HepG2 (cell line): Measurements from ENCODE around the gene C20orf96. TPM values are rescaled to one million over a fixed set of nuclear protein-coding genes. Genes with fewer than 3 reads are reported as not detected.
A peak's percentile ranks its signal among the peaks of the same experiment; 100 is the strongest.

Experiments
- CENPT ChIP-seq: sonication (generic); formaldehyde crosslinking; IDR thresholded peaks from 2 replicates; pipeline ENCODE4 v1.8.0; 2022; ENCODE audit warnings: low read depth, mild to moderate bottlenecking, moderate library complexity, missing genetic modification reagents
- CHD2 ChIP-seq: IDR thresholded peaks from 2 replicates; pipeline ENCODE4 v1.6.1; 2011; ENCODE audit warnings: low read depth, low read length, improper control_type of control experiment
- E2F1 ChIP-seq: sonication (generic); formaldehyde crosslinking; IDR thresholded peaks from 2 replicates; pipeline ENCODE4 v1.5.0; 2020; ENCODE audit warnings: missing genetic modification reagents
- EEA1 ChIP-seq: sonication (generic); formaldehyde crosslinking; IDR thresholded peaks from 2 replicates; pipeline ENCODE4 v1.5.1; 2020; ENCODE audit warnings: mild to moderate bottlenecking, missing genetic modification reagents, borderline replicate concordance
- IRF2 ChIP-seq: IDR thresholded peaks from 2 replicates; pipeline ENCODE4 v1.6.1; 2018; ENCODE audit warnings: missing genetic modification reagents, missing compliant biosample characterization
- JDP2 ChIP-seq: sonication (generic); formaldehyde crosslinking; IDR thresholded peaks from 2 replicates; pipeline ENCODE4 v1.8.1; 2022; ENCODE audit warnings: missing genetic modification reagents, borderline replicate concordance
- NFE2L2 ChIP-seq: fragments of 150-350 bp; IDR thresholded peaks from 2 replicates; pipeline ENCODE4 v1.6.1; 2014; ENCODE audit warnings: low read length
- PCBP1 ChIP-seq: fragments of 200-400 bp; formaldehyde crosslinking; IDR thresholded peaks from 2 replicates; pipeline ENCODE4 v1.6.1; 2017; ENCODE audit warnings: mild to moderate bottlenecking, low read depth, low read length, borderline replicate concordance
- PITX1 ChIP-seq: sonication (generic); formaldehyde crosslinking; IDR thresholded peaks from 2 replicates; pipeline ENCODE4 v1.5.1; 2020; ENCODE audit warnings: mild to moderate bottlenecking, missing genetic modification reagents
- PTBP1 ChIP-seq: fragments of 200-400 bp; formaldehyde crosslinking; IDR thresholded peaks from 2 replicates; pipeline ENCODE4 v1.6.1; 2018; ENCODE audit warnings: low read length, low read depth; ENCODE audit not compliant: poor library complexity, severe bottlenecking
- RBM22 ChIP-seq: fragments of 200-400 bp; formaldehyde crosslinking; optimal IDR thresholded peaks from 2 replicates; pipeline ENCODE3; 2017; ENCODE audit warnings: mild to moderate bottlenecking, low read length, moderate library complexity
- SAP130 ChIP-seq: IDR thresholded peaks from 2 replicates; pipeline ENCODE4 v1.6.1; 2016; ENCODE audit warnings: low read depth
- SMAD1 ChIP-seq: sonication (generic); formaldehyde crosslinking; IDR thresholded peaks from 2 replicates; pipeline ENCODE4 v1.4.0; 2020; ENCODE audit warnings: missing genetic modification reagents, low read depth, mild to moderate bottlenecking, borderline replicate concordance
- SOX6 ChIP-seq, 2 experiments: fragments of 450-650 bp in 1 of 2; sonication (generic) in 1 of 2; formaldehyde crosslinking in 1 of 2; IDR thresholded peaks; 2 replicates each; pipeline versions ENCODE4 v1.4.0 to v1.6.1; 2017 to 2020; ENCODE audit warnings: antibody characterized with exemption in 1 of 2, mild to moderate bottlenecking in 1 of 2, missing genetic modification reagents in 1 of 2
- STAT5B ChIP-seq: sonication (generic); formaldehyde crosslinking; IDR thresholded peaks from 2 replicates; pipeline ENCODE4 v1.4.0; 2020; ENCODE audit warnings: missing genetic modification reagents
- TARDBP ChIP-seq: sonication (generic); formaldehyde crosslinking; IDR thresholded peaks from 2 replicates; pipeline ENCODE4 v1.8.0; 2022; ENCODE audit warnings: mild to moderate bottlenecking, missing genetic modification reagents
- U2AF2 ChIP-seq: fragments of 200-400 bp; formaldehyde crosslinking; IDR thresholded peaks from 2 replicates; pipeline ENCODE4 v1.6.1; 2017; ENCODE audit warnings: low read depth, mild to moderate bottlenecking, low read length
- YEATS4 ChIP-seq: sonication (generic); formaldehyde crosslinking; IDR thresholded peaks from 2 replicates; pipeline ENCODE4 v1.4.0; 2020; ENCODE audit warnings: missing genetic modification reagents, borderline replicate concordance
- ZBTB7B ChIP-seq: sonication (generic); formaldehyde crosslinking; IDR thresholded peaks from 2 replicates; pipeline ENCODE4 v1.4.0; 2020; ENCODE audit warnings: missing genetic modification reagents
- ZNF10 ChIP-seq: sonication (generic); formaldehyde crosslinking; IDR thresholded peaks from 2 replicates; pipeline ENCODE4 v1.4.0; 2020; ENCODE audit warnings: mild to moderate bottlenecking, low read depth, missing genetic modification reagents, borderline replicate concordance
- ZNF253 ChIP-seq: sonication (generic); formaldehyde crosslinking; IDR thresholded peaks from 2 replicates; pipeline ENCODE4 v1.8.0; 2022; ENCODE audit warnings: mild to moderate bottlenecking, missing genetic modification reagents, borderline replicate concordance
- ZNF256 ChIP-seq: sonication (generic); formaldehyde crosslinking; conservative IDR thresholded peaks from 2 replicates; pipeline ENCODE4 v1.4.0; 2020; ENCODE audit warnings: missing genetic modification reagents
- ZNF296 ChIP-seq: sonication (generic); formaldehyde crosslinking; conservative IDR thresholded peaks from 2 replicates; pipeline ENCODE4 v1.5.0; 2020; ENCODE audit warnings: mild to moderate bottlenecking, missing genetic modification reagents
- ZNF3 ChIP-seq: IDR thresholded peaks from 2 replicates; pipeline ENCODE4 v1.7.0; 2017; ENCODE audit warnings: inconsistent platforms
- ZNF546 ChIP-seq: sonication (generic); formaldehyde crosslinking; conservative IDR thresholded peaks from 2 replicates; pipeline ENCODE4 v1.8.1; 2023; ENCODE audit warnings: mild to moderate bottlenecking, missing genetic modification reagents
- ZNF605 ChIP-seq: sonication (generic); formaldehyde crosslinking; IDR thresholded peaks from 2 replicates; pipeline ENCODE4 v1.8.0; 2022; ENCODE audit warnings: mild to moderate bottlenecking, missing genetic modification reagents
- ZSCAN12 ChIP-seq: sonication (generic); formaldehyde crosslinking; IDR thresholded peaks from 2 replicates; pipeline ENCODE4 v1.9.0; 2021; ENCODE audit warnings: mild to moderate bottlenecking, missing genetic modification reagents
- polyA plus RNA-seq, 8 experiments: library from polyadenylated mRNA; depleted of rRNA in 3 of 8; stranded (reverse) in 7 of 8; unstranded in 1 of 8; fragments of >200 nt; fragmentation: Illumina TruSeq in 4 of 8; extraction: Trizol in 4 of 8; gene quantifications; 2 replicates each; pipeline versions ENCODE4 v1.2.1 to v1.2.3, GENCODE V29; 2011 to 2016; ENCODE audit warnings: low read depth in 4 of 8, missing spikeins in 1 of 8, mixed read lengths in 1 of 8; ENCODE audit not compliant: insufficient read depth in 1 of 8
- total RNA-seq, 5 experiments: library from RNA; depleted of rRNA; stranded (reverse); fragments of >200 nt; fragmentation: Illumina TruSeq; extraction: Trizol; gene quantifications; 2 replicates each; pipeline ENCODE4 v1.2.3, GENCODE V29; 2016; ENCODE audit warnings: low read depth in 1 of 5
- TF ChIP-seq, protein P1 (sequence below): sonication (generic); formaldehyde crosslinking; IDR thresholded peaks from 2 replicates; pipeline ENCODE4 v1.4.0; 2020; ENCODE audit warnings: mild to moderate bottlenecking, low read depth, missing genetic modification reagents
- TF ChIP-seq, protein P2 (sequence below): sonication (generic); formaldehyde crosslinking; IDR thresholded peaks from 2 replicates; pipeline ENCODE4 v1.8.1; 2023; ENCODE audit warnings: mild to moderate bottlenecking, missing genetic modification reagents

C20orf96 gene
- total and polyA plus RNA-seq, 2 of the 13 experiments (the other 11 are each of a cell fraction or from before 2014, with no cell fraction given) = 3.8 to 20.6 TPM

- TF ChIP-seq YEATS4 (CRISPR knock-in tag) (peak; percentile 14; the same call in 1 of the 2 replicates), STAT5B (no peak), PCBP1 (no peak), ZNF253 (CRISPR knock-in tag) (no peak), RBM22 (peak; percentile 63), SOX6 (IDR thresholded peaks at IDR 0.05) (no peak), SOX6 (CRISPR knock-in tag; IDR thresholded peaks at IDR 0.05) (peak; percentile 46), ZNF296 (CRISPR knock-in tag) (no peak), ZBTB7B (CRISPR knock-in tag) (no peak), SAP130 (CRISPR knock-in tag) (peak; percentile 38), TARDBP (CRISPR knock-in tag) (no peak; the same call in 1 of the 2 replicates), ZNF256 (CRISPR knock-in tag) (no peak), NFE2L2 (no peak), E2F1 (peak; percentile 34; the same call in 1 of the 2 replicates), ZSCAN12 (no peak), ZNF605 (CRISPR knock-in tag) (no peak), PITX1 (CRISPR knock-in tag) (no peak), JDP2 (CRISPR knock-in tag) (no peak), IRF2 (CRISPR knock-in tag) (peak; percentile 9), SMAD1 (CRISPR knock-in tag) (no peak), CHD2 (no peak), PTBP1 (no peak), CENPT (peak; percentile 88; the same call in 1 of the 2 replicates), EEA1 (CRISPR knock-in tag) (no peak; the same call in 1 of the 2 replicates), ZNF546 (CRISPR knock-in tag) (no peak), ZNF10 (CRISPR knock-in tag) (no peak), U2AF2 (no peak), ZNF3 (CRISPR knock-in tag) (no peak)
- TF ChIP-seq, protein P1, sequence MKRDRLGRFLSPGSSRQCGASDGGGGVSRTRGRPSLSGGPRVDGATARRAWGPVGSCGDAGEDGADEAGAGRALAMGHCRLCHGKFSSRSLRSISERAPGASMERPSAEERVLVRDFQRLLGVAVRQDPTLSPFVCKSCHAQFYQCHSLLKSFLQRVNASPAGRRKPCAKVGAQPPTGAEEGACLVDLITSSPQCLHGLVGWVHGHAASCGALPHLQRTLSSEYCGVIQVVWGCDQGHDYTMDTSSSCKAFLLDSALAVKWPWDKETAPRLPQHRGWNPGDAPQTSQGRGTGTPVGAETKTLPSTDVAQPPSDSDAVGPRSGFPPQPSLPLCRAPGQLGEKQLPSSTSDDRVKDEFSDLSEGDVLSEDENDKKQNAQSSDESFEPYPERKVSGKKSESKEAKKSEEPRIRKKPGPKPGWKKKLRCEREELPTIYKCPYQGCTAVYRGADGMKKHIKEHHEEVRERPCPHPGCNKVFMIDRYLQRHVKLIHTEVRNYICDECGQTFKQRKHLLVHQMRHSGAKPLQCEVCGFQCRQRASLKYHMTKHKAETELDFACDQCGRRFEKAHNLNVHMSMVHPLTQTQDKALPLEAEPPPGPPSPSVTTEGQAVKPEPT (CRISPR knock-in tag) = no peak
- TF ChIP-seq, protein P2, sequence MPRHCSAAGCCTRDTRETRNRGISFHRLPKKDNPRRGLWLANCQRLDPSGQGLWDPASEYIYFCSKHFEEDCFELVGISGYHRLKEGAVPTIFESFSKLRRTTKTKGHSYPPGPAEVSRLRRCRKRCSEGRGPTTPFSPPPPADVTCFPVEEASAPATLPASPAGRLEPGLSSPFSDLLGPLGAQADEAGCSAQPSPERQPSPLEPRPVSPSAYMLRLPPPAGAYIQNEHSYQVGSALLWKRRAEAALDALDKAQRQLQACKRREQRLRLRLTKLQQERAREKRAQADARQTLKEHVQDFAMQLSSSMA (CRISPR knock-in tag) = peak; percentile 14
These were observed 35.5 kb upstream of the C20orf96 start (continued) for GRCh38 chr20:325889-326644.
